GM19324 (cell line): ENCODE data around the gene DEFB131B.
"Not testable (repeated sequence)": the region's sequence is repeated elsewhere in the genome, so short reads cannot be mapped to it uniquely, and the experiment has no call there.

Experiments used
- ATAC-seq: cut with Tn5 transposase; IDR thresholded peaks from one replicate; pipeline ENCODE4 v1.9.1; 2021; ENCODE audit warnings: mild to moderate bottlenecking, moderate library complexity; ENCODE audit not compliant: unreplicated experiment, low FRiP score

The DEFB131B gene, protein sequence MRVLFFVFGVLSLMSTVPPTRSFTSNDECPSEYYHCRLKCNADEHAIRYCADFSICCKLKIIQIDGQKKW

DNA sequence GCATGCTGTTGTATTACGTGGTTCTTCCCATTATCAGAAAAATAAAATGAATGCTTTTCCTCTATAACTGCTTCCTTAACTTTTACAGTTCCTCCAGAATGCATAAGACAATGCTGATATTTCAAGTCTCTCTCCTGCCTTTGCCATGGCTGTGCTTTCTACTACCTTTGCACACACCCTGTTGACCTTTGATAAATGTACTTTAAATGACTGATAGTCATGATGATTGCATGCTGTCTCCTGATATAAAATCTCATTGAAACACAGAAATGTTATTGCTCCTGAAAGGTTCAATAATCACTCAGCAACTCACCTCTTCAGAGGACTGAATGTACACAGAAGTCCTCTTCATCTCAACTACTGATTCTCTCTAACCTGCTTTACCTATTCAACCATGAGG lies at the start of gene DEFB131B:
Gene DEFB131B (plus strand): TSS at position 395 of the 400 bp plus-strand sequence. CDS start 0 bp downstream, at position 395.
- not testable (repeated sequence) for ATAC-seq

DNA sequence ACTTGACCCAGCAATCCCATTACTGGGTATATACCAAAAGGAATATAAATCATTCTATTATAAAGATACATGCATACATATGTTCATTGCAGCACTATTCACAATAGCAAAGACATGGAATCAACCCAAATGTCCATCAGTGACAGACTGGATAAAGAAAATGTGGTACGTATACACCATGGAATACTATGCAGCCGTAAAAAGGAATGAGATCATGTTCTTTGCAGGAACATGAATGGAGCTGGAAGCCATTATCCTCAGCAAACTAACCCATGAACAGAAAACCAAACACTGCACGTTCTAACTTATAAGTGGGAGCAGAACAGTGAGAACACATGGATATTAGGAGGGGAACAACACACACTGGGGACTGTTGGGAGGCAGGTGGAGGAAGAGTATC lies 49.0 kb upstream of the DEFB131B start:
- ATAC-seq: not testable (repeated sequence)

DNA sequence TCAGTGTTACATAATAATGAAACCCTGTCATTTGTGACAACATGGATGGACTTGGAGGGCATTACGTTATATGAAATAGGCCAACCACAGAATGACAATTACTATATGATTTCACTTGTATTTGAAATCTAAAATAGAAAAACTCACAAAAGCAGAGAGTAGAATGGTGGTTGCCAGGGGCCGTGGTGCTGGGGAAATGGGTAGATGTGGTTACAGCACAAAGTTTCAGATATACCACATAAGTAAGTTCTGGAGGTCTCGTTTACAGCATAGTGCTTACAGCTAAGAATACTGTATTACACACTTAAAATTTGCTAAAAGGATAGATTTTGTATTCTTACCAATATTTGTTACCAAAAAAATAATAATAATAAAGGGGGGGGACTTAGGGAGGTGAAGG lies 48.6 kb upstream of the DEFB131B start:
- ATAC-seq: not testable (repeated sequence)

DNA sequence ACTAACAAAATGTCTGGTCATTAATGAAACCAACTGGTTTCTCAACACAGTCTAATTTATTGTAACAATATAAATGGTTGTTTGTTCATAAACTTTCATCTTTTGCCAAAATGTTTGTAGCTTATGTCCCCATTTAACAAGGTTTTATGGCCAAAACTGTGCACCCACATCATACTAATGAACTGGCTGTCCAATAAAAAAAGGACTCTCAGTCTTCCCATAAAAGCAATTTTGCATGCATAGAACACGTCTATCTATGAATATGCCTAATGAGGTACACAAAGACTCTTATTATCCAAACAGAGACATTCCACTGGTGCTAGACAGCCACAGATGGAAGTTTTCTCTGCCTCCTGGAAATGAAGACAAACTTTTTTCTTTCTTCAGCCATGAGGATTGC lies 45.4 kb upstream of the DEFB131B start, which contains the start of gene DEFB108B:
Gene DEFB108B (plus strand): TSS at position 390 of the 400 bp plus-strand sequence. CDS start 0 bp downstream, at position 390.
- not testable (repeated sequence) for ATAC-seq

DNA sequence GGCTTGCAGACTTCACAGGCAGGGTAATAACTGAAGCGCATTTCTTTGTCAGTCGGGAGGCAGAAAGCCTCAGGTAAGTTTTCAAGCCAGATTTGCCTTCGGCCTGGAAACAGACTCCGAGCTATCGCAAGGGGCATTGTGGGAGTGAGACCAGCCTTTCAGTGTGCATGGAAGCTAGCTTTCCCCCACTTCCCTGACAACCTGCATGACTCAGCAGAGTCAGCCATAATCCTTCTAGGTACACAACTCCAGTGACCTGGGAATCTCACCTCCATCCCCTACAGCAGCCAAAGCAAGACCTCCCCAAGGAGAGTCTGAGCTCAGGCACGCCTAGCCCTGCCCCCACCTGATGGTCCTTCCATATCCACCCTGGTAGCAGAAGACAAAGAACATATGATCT lies 35.5 kb upstream of the DEFB131B start:
- not testable (repeated sequence) for ATAC-seq

DNA sequence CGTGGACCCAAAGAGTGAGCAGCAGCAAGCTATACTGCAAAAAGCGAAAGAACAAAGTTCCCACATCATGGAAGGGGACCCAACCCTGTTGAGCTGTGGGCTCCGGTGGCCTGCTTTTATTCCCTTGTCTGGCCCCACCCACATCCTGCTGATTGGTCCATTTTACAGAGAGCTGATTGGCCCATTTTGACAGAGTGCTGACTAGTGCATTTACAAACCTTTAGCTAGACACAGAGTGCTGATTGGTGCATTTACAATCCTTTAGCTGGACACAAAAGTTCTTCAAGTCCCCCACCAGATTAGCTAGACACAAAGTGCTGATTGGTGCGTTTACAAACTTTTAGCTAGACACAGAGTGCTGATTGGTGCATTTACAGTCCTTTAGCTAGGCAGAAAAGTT lies 34.9 kb upstream of the DEFB131B start:
- not testable (repeated sequence) for ATAC-seq

DNA sequence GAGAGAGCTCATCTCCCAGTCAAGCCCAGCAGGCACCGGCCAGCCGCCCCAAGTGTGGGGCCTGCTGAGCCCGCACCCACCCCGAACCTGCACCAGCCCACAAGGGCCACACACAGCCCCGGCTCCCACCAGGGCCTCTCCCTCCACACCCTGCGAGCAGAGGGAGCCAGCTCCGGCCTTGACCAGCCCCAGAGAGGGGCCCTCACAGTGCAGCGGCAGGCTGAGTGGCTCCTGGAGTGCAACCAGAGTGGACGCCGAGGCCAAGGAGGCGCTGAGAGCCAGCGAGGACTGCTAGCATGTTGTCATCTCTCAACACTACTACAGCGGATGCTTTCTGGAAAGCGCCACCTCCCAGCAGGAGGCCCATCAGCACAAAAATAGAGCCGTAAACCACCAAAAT lies 34.4 kb upstream of the DEFB131B start:
- no peak for ATAC-seq

DNA sequence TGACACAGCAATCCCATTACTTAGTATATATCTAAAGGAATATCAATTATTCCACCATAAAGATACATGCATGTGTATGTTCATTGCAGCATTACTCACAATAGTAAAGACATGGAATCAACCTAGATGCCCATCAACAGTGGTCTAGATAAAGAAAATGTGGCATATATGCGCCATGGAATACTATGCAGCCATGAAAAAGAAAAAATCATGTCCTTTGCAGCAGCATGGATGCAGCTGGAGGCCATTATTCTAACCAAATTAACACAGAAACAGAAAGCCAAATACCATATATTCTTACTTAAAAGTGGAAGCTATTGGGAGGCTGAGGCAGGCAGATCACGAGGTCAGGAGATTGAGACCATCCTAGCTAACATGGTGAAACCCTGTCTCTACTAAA lies 24.4 kb upstream of the DEFB131B start:
- ATAC-seq: not testable (repeated sequence)

DNA sequence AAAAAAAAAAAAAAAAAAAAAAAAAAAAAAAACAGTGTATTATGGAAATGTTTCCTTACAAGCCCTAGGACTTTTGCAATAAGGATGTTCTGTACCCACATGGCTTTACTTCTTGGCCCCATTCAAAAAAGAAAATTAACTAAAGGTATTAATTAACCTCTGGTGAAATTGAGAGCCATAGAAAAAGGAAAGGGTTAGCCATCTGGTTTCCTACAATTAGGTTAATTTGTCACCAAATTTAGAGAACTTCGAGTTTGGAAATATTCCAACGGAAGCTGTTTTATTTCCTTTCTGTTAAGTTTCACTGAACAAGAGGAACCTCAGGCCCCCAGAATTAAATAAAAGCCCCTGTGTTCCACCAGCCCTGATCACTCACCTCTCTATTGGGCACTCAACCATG lies 22.4 kb upstream of the DEFB131B start:
- ATAC-seq: not testable (repeated sequence)

DNA sequence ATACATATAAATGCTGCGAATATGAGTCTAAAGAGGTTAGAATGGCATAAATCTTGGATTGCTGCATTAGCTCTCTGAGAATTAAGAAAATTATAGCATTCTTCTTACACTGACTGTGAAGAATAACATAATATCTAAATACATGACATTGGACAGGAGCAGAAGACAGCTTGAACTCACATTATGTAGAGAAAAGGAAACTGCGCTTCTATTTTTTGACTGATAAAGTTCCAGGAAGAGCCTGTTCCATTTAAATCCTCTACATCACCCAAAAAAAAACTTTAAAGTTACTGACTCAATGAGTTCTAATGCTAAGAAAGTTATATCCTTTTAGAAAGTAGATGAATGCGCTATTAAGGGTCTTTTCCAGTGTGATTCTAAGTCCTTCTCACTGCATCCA lies 17.4 kb upstream of the DEFB131B start:
- ATAC-seq: not testable (repeated sequence)

DNA sequence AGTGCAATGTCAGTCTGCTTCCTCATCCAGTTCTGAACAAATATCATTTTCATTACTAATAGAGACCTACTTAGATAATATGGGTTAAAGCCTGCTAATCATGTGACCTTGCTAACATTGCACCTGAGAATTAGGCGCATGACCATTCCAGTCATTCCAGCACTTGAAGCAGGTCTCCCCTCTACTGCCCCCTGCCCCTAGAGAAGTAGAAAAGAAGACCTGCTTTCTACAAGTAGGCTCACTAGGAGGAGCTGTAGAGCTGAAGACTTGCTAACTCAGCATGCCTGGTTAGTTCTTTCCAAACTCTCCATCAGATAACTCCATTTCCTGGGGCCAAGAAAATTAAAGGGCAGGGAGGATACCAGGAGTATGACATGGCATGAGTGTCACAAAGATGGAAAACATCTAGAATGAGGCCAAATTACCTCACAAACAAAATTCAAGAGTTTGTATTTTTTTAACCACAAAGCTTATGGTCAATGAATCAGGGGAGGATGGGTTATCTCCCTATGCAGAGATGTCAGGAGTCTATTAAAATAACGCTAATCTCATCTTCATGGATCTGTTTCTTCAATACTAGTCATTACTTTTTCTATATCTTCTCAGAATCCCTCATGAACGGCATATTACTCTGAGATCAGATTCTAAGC lies 14.2 kb upstream of the DEFB131B start:
- not testable (repeated sequence) for ATAC-seq

DNA sequence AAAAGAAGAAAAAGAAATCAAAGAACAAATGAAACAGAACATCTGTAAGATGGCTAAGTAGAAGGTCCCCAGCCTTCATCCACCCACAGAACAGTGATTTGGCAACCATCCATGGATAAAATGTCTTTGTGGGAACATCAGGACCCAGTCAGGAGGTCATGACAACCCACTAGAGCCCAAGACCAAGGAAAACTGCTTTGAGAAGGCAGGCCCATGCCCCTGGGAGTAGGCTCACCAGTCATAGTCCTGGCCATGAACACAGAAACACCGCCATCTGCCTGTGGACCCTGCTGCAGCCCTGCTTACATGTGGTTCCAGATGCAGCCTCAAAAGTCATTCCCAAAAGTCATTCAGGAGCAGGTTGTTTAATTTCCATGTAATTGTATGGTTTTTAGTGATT lies 11.0 kb upstream of the DEFB131B start:
- ATAC-seq: not testable (repeated sequence)

DNA sequence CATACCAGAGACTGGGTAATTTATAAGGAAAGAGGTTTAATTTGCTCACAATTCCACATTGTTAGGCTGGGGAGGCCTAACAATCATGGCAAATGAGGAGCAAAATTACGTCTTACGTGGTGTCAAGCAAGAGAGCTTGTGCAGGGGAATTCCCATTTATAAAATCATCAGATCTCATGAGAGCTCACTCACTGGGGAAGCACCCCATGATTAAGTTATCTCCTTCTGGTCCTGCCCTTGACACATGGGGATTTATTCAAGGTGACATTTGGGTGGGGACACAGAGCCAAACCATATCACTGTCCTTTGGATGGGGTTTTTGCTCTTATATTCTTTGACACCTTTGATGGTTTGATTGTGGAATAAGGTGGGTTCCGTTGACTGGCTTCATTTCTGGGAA lies 8.3 kb upstream of the DEFB131B start:
- not testable (repeated sequence) for ATAC-seq

DNA sequence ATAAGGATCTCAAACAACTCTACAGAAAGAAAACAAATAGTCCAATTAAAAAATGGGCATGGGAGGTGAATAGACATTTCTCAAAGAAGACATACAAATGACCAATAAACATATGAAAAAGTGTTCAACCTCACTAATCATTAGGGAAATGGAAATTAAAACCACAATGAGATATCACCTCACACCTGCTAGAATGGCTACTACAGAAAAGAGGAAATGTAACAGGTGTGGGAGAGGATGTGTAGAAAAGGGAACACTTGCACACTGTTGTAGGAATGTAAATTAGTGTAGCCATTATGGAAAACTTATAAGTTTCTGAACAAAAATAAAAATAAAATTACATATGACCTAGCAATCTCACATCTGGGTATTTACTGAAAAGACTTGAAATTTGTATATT lies 7.6 kb upstream of the DEFB131B start:
- not testable (repeated sequence) for ATAC-seq

DNA sequence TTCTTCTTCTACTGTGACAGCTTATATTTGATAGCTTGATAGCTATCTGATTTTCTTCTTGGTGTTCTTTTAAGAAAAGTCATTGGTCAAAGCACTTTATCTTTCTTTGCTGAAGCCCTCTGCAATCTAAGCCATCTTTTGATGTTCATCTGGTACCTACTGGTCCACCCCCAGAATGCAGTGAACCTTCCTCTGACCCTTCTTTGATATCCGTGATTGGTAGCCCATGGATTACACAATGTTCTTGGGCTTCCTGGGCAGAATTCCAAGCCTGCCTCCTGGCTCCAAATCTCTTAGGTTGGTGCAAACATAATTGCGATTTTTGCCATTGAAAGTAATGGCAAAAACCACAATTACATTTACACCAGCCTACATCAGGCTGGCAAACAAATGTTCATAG lies 2.0 kb upstream of the DEFB131B start:
- not testable (repeated sequence) for ATAC-seq

DNA sequence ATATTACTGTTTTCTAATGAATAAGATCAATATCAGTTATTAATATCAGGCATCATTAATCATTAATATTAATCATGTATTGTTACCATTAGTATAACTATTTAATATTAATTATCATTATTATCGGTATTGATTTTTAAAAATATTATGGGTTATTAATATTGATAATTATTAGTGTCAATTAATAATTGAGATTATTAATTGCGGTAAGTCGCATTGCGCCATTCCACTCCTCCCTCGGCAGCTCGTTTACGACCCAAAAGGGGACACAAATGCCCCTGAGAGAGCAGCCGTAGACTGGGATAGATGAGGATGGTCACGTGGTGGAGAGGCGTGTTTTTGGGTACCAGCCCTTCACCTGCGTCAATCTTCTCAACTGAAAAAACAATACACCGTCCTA lies 7.6 kb downstream of the DEFB131B start:
- not testable (repeated sequence) for ATAC-seq

DNA sequence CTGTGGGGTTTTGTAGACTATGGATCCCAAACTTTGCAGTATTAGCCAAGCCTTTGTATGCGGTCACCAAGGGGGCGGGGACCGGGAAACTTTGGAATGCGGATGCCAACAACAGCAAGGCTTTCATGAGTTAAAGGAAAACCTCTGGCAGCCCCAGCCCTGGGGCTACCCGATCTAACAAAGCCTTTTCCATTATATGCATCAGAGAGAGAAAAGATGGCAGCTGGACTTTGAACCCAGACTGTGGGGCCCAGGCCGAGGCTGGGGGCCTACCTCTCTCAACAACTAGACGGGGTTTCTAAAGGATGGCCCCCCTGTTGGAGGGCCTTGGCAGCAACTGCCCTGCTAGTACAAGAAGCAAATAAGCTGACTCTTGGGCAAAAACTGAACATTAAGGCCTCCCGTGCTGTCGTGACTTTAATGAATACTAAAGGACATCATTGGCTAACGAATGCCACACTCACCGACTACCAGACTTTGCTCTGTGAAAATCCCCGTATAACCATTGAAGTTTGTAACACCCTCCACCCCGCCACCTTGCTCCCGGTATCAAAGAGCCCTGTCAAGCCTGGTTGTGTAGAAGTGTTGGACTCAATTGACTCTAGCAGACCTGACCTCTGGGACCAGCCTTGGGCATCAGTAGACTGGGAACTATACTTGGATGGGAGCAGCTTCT lies 10.2 kb downstream of the DEFB131B start:
- not testable (repeated sequence) for ATAC-seq

DNA sequence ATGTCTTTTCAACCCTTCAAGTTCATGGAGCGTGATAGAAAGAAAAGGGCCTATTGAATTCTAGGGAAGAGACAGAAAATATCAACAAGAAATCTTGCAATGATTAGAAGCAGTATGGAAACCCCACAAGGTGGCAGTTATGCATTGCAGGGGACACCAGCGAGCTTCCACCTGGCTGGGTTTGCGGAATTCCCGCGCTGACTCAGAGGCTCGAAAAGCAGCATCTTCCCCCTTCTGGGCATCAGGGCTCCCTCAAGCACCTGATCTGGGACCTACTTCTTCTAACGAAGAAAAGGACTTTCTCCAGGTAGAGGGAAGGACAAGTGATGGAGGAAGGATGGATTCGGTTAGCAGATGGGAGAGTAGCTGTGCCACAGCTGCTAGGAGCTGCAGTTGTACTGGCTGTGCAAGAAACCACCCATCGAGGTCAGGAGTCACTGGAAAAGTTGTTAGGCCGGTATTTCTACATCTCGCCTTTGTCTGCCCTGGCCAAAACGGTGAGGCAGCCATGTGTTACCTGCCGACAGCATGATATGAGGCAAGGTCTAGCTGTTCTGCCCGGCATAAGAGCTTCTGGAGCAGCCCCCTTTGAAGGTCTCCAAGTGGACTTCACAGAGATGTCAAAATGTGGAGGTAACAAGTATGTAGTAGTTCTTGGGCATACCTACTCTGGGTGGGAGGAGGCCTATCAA lies 11.1 kb downstream of the DEFB131B start:
- ATAC-seq: not testable (repeated sequence)

DNA sequence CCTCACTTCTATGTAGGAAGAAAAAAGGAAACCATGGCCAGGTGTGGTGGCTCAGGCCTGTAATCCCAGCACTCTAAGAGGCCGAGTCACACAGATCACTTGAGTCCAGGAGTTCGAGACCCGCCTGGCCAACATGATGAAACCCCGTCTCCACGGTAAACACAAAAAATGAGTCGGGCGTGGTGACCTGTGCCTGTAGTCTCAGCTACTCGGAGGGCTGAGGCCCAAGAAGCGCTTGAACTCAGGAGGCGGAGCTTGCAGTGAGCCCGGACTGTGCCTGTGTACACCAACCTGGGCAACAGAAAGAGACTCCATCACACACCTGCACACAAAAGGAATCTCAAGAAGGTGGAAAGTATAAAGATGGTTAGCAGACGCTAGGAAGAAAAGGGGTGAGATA lies 17.7 kb downstream of the DEFB131B start:
- ATAC-seq: no peak

DNA sequence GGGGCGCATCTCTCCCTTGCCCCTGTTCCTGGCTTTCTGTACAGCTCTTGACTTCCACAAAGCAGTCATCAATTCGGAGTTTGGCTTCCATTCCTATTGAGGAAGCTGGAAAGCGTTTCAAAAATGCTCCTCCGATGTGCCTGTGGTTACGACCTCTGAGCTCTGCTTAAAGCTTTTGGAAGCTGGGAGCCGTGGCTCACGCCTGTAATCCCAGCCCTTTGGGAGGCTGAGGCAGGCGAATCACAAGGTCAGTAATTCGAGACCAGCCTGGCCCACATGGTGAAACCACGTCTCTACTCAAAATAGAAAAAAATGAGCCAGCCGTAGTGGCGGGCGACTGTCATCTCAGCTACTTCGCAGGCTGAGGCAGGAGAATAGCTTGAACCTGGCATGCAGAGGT lies 22.9 kb downstream of the DEFB131B start:
- not testable (repeated sequence) for ATAC-seq

DNA sequence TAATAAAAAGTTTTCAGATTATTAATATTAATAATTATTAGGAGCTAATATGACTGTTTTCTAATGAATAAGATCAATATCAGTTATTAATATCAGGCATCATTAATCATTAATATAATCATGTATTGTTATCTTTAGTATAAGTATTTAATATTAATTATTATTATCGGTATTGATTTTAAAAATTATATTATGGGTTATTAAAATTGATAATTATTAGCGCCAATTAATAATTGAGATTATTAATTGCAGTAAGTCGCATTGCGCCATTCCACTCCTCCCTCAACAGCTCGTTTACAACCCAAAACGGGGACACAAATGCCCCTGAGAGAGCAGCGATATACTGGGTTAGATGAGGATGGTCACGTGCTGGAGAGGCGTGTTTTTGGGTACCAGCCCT lies 30.0 kb downstream of the DEFB131B start:
- ATAC-seq: no peak
